SK-N-SH (cell line): ENCODE measurements around the gene SPTAN1. TPM values are rescaled to one million over a fixed set of nuclear protein-coding genes. Genes with fewer than 3 reads are reported as not detected.

Source experiments
- CTCF ChIA-PET: fragments of 300-600, 350-600 bp; formaldehyde crosslinking; extraction: SDS; loops from one replicate; lab custom pipeline; 2021; lab: Yijun Ruan, JAX
- POLR2A ChIA-PET: fragments of 350-600 bp; sonication (Branson Sonifier 250); formaldehyde crosslinking; extraction: SDS; loops from one replicate; lab custom pipeline; 2020; ENCODE audit warnings: antibody characterized with exemption, inconsistent platforms; lab: Yijun Ruan, JAX
- DNase-seq: peaks from one replicate; pipeline ENCODE4 v3.0.0; 2012
- H2AFZ ChIP-seq: fragments of 200-600 bp; sonication (generic); 2 replicates; pipeline ENCODE4 v1.8.1; 2016; ENCODE audit warnings: antibody characterized with exemption, mild to moderate bottlenecking, low read depth
- H3F3A ChIP-seq: fragments of 200-600 bp; sonication (generic); replicated peaks from 2 replicates; pipeline ENCODE3; 2016; ENCODE audit warnings: antibody characterized with exemption, mild to moderate bottlenecking; ENCODE audit not compliant: insufficient read depth
- H3K27ac ChIP-seq, 2 experiments: fragments of 200-500 bp in 1 of 2; fragments of 200-600 bp in 1 of 2; sonication (Bioruptor generic) in 1 of 2; sonication (generic), shearing (Covaris generic) in 1 of 2; 2 replicates each; pipeline versions ENCODE4 v1.5.1 to v1.6.1; 2014 to 2016; ENCODE audit warnings: low read depth in 2 of 2, inconsistent platforms in 1 of 2, low read length in 1 of 2, mild to moderate bottlenecking in 1 of 2, mixed read lengths in 1 of 2
- H3K27me3 ChIP-seq: fragments of 200-600 bp; sonication (generic), shearing (Covaris generic); 2 replicates; pipeline ENCODE4 v1.6.1; 2016; ENCODE audit warnings: mixed run types; ENCODE audit not compliant: insufficient read depth
- H3K36me3 ChIP-seq, 2 experiments: fragments of 200-500 bp in 1 of 2; fragments of 200-600 bp in 1 of 2; sonication (Bioruptor generic) in 1 of 2; sonication (generic) in 1 of 2; replicated peaks in 1 of 2; 2 replicates each; pipeline versions ENCODE3 to v1.5.1; 2014 to 2016; ENCODE audit warnings: low read length in 1 of 2, mild to moderate bottlenecking in 1 of 2; ENCODE audit not compliant: insufficient read depth in 2 of 2, control insufficient read depth in 1 of 2
- H3K4me1 ChIP-seq, 2 experiments: fragments of 200-500 bp in 1 of 2; fragments of 200-600 bp in 1 of 2; sonication (Bioruptor generic) in 1 of 2; sonication (generic), shearing (Covaris generic) in 1 of 2; 2 replicates each; pipeline versions ENCODE4 v1.5.1 to v1.6.1; 2014 to 2016; ENCODE audit warnings: low read depth in 1 of 2, low read length in 1 of 2, mixed run types in 1 of 2; ENCODE audit not compliant: insufficient read depth in 2 of 2, control insufficient read depth in 1 of 2
- H3K4me2 ChIP-seq: fragments of 200-600 bp; sonication (generic), shearing (Covaris generic); 2 replicates; pipeline ENCODE4 v1.6.1; 2017; ENCODE audit warnings: mixed run types
- H3K4me3 ChIP-seq, 2 experiments: fragments of 200-500 bp in 1 of 2; fragments of 200-600 bp in 1 of 2; sonication (Bioruptor generic) in 1 of 2; sonication (generic), shearing (Covaris generic) in 1 of 2; 2 replicates each; pipeline versions ENCODE4 v1.5.1 to v1.8.1; 2014 to 2016; ENCODE audit warnings: low read depth in 2 of 2, inconsistent platforms in 1 of 2, low read length in 1 of 2, mild to moderate bottlenecking in 1 of 2, mixed read lengths in 1 of 2, moderate library complexity in 1 of 2
- H3K79me2 ChIP-seq: fragments of 200-600 bp; sonication (generic); 2 replicates; pipeline ENCODE4 v1.8.1; 2017; ENCODE audit warnings: mild to moderate bottlenecking; ENCODE audit not compliant: insufficient read depth
- H3K9ac ChIP-seq: fragments of 200-600 bp; sonication (generic); 2 replicates; pipeline ENCODE4 v1.6.1; 2017; ENCODE audit warnings: mixed run types
- H3K9me2 ChIP-seq: fragments of 200-600 bp; sonication (generic); 2 replicates; pipeline ENCODE4 v1.6.1; 2017; ENCODE audit warnings: mixed run types
- H3K9me3 ChIP-seq: fragments of 200-600 bp; sonication (generic); 2 replicates; pipeline ENCODE4 v1.6.1; 2017; ENCODE audit warnings: mixed run types, mild to moderate bottlenecking, moderate library complexity
- H4K20me1 ChIP-seq: fragments of 200-600 bp; sonication (generic); 2 replicates; pipeline ENCODE4 v1.6.1; 2017; ENCODE audit warnings: mild to moderate bottlenecking, mixed run types; ENCODE audit not compliant: insufficient read depth
- CHD2 ChIP-seq: fragments of 150-350 bp; IDR thresholded peaks from 2 replicates; pipeline ENCODE4 v1.6.1; 2018; ENCODE audit warnings: low read length; ENCODE audit not compliant: partially characterized antibody
- ELF1 ChIP-seq: IDR thresholded peaks from 2 replicates; pipeline ENCODE4 v1.4.0; 2012
- EP300 ChIP-seq, 2 experiments: IDR thresholded peaks; 2 replicates each; pipeline versions ENCODE4 v1.4.0 to v1.6.1; 2012; ENCODE audit warnings: borderline replicate concordance in 1 of 2, low read depth in 1 of 2, low read length in 1 of 2
- FOSL2 ChIP-seq: IDR thresholded peaks from 2 replicates; pipeline ENCODE4 v1.4.0; 2012; ENCODE audit warnings: low read depth, mild to moderate bottlenecking, moderate library complexity, borderline replicate concordance
- GABPA ChIP-seq: IDR thresholded peaks from 2 replicates; pipeline ENCODE4 v1.4.0; 2012; ENCODE audit warnings: low read depth, mild to moderate bottlenecking
- JUND ChIP-seq: IDR thresholded peaks from 2 replicates; pipeline ENCODE4 v1.4.0; 2012
- RAD21 ChIP-seq: IDR thresholded peaks from 2 replicates; pipeline ENCODE4 v1.6.1; 2012; ENCODE audit warnings: mild to moderate bottlenecking, low read length
- SIN3A ChIP-seq: IDR thresholded peaks from 2 replicates; pipeline ENCODE4 v1.6.1; 2012; ENCODE audit warnings: low read depth, mild to moderate bottlenecking, low read length, moderate library complexity, borderline replicate concordance
- YY1 ChIP-seq: IDR thresholded peaks from 2 replicates; pipeline ENCODE4 v1.4.0; 2012; ENCODE audit warnings: low read depth, mild to moderate bottlenecking
- WGBS: methylation state at CpG from one replicate; pipeline ENCODE4 v1.1.6; 2017; ENCODE audit warnings: low lambda C conversion rate; 5-methylcytosine and 5-hydroxymethylcytosine counted together
- polyA plus RNA-seq, 3 experiments: library from polyadenylated mRNA; depleted of rRNA; stranded (reverse); fragments of >200 nt; gene quantifications; 2 replicates each; pipeline ENCODE4 v1.2.3, GENCODE V29; 2012
- TF ChIP-seq, protein P1 (sequence below): fragments of 150-350 bp; IDR thresholded peaks from 2 replicates; pipeline ENCODE4 v1.6.1; 2017; ENCODE audit warnings: antibody characterized with exemption, low read length, low read depth, borderline replicate concordance
- TF ChIP-seq, protein P2 (sequence below): IDR thresholded peaks from 2 replicates; pipeline ENCODE4 v1.4.0; 2012; ENCODE audit warnings: low read depth
- TF ChIP-seq, protein P3 (sequence below): IDR thresholded peaks from 2 replicates; pipeline ENCODE4 v1.4.0; 2012; ENCODE audit warnings: low read depth, borderline replicate concordance

SPTAN1 gene
- polyA plus RNA-seq, 1 of the 3 experiments (the other 2 are of a cell fraction) = 177 TPM

GRCh38 chr9:128603697-128604096 lies 51.3 kb downstream of the SPTAN1 start:
- no peaks in the 10 kb centered on the region for H3K9me3 ChIP-seq
- peaks cover 6% of the 10 kb centered on the region for H3F3A ChIP-seq
- no peak overlapping the region for H3K9ac ChIP-seq
- H3K36me3 ChIP-seq = peaks cover 71 to 83% of the 10 kb centered on the region in 2 experiments
- H3K4me3 ChIP-seq = no peak overlapping the region
- WGBS = 95% methylated on average over 7 of the region's 8 CpGs
- no peaks in the 10 kb centered on the region for H3K27me3 ChIP-seq
- H3K4me2 ChIP-seq = no peak overlapping the region
- no peak overlapping the region for H2AFZ ChIP-seq
- ChIA-PET POLR2A (interaction anchor here (0.6 kb wide), 1 partner anchor 19 kb away, joined by 6 read pairs; no protein-coding TSS in a partner anchor), CTCF (interaction anchor here (0.8 to 1.4 kb wide), 3 partner anchors 11 to 241 kb away, joined by 3 read pairs; no protein-coding TSS in a partner anchor)
- no peak overlapping the region for H3K27ac ChIP-seq
- no peak for DNase-seq
- no peaks in the 10 kb centered on the region for H4K20me1 ChIP-seq
- H3K9me2 ChIP-seq = no peaks in the 10 kb centered on the region
- no peaks in the 10 kb centered on the region for H3K4me1 ChIP-seq
- no peaks in the 10 kb centered on the region for H3K79me2 ChIP-seq
- TF ChIP-seq, protein P1, sequence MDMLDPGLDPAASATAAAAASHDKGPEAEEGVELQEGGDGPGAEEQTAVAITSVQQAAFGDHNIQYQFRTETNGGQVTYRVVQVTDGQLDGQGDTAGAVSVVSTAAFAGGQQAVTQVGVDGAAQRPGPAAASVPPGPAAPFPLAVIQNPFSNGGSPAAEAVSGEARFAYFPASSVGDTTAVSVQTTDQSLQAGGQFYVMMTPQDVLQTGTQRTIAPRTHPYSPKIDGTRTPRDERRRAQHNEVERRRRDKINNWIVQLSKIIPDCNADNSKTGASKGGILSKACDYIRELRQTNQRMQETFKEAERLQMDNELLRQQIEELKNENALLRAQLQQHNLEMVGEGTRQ = no peak
- TF ChIP-seq GABPA = no peak

- H3K27ac ChIP-seq = no peak overlapping the region
- H3K27me3 ChIP-seq = no peaks in the 10 kb centered on the region
- no peaks in the 10 kb centered on the region for H3K9me3 ChIP-seq
- no peaks in the 10 kb centered on the region for H3F3A ChIP-seq
- H3K79me2 ChIP-seq = no peaks in the 10 kb centered on the region
- no peak for DNase-seq
- H3K4me2 ChIP-seq = no peak overlapping the region
- 90% methylated on average over 12 of the region's 16 CpGs for WGBS
- H3K4me3 ChIP-seq = no peak overlapping the region
- H3K9ac ChIP-seq = no peak overlapping the region
- no peak for TF ChIP-seq ELF1
- no peak for TF ChIP-seq JUND
- TF ChIP-seq YY1 = no peak
- TF ChIP-seq, protein P2, sequence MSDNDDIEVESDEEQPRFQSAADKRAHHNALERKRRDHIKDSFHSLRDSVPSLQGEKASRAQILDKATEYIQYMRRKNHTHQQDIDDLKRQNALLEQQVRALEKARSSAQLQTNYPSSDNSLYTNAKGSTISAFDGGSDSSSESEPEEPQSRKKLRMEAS = no peak
- TF ChIP-seq, protein P1 = no peak
- H3K9me2 ChIP-seq = no peaks in the 10 kb centered on the region
- H4K20me1 ChIP-seq = no peaks in the 10 kb centered on the region
- CTCF ChIA-PET = no interaction called here
- peaks cover 82 to 85% of the 10 kb centered on the region in 2 experiments for H3K36me3 ChIP-seq
- H3K4me1 ChIP-seq = no peaks in the 10 kb centered on the region
- no peak overlapping the region for H2AFZ ChIP-seq
- POLR2A ChIA-PET = interaction anchor here (0.6 kb wide), 1 partner anchor 65 kb away, joined by 3 read pairs; no protein-coding TSS in a partner anchor
Measured at GRCh38 chr9:128607642-128608350, 55.4 kb downstream of the SPTAN1 start.

DNA sequence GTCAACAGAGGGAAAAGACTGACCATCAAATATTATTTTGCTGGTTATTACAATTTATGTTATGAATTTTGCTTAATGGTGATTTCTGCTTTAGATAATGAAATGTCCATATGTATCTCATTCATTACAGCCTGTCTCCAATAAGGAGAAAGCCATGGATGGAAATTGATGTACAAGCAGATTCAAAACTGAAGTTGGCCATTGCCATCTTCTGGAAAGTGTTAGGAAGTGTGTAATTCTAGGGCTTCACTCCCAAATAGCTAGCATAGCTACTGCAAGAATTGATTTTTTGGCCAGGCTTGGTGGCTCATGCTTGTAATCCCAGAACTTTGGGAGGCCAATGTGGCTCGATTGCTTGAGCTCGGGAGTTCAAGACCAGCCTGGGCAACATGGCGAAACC lies 58.5 kb downstream of the SPTAN1 start:
- Histone ChIP-seq H2AFZ (no peak overlapping the region), H4K20me1 (no peaks in the 10 kb centered on the region), H3K4me1 (no peaks in the 10 kb centered on the region), H3K4me3 (no peak overlapping the region), H3K9me2 (no peaks in the 10 kb centered on the region), H3K79me2 (no peaks in the 10 kb centered on the region), H3K27me3 (no peaks in the 10 kb centered on the region), H3K4me2 (no peak overlapping the region), H3K36me3 (peaks cover 82 to 88% of the 10 kb centered on the region in 2 experiments), H3K9me3 (no peaks in the 10 kb centered on the region), H3K9ac (no peak overlapping the region), H3K27ac (no peak overlapping the region), H3F3A (no peaks in the 10 kb centered on the region)
- no peak for DNase-seq
- ChIA-PET POLR2A (no interaction called here), CTCF (interaction anchor here (1.0 to 2.4 kb wide), 3 partner anchors 10 to 172 kb away, joined by 3 to 12 read pairs (median 4); no protein-coding TSS in a partner anchor)
- WGBS = 95% methylated on average over 3 of the region's 3 CpGs
- TF ChIP-seq FOSL2 = no peak
- peak; percentile 32; the same call in 1 of the 2 replicates for TF ChIP-seq RAD21
- no peak for TF ChIP-seq SIN3A
- TF ChIP-seq EP300 (IDR thresholded peaks at IDR 0.05; ENCODE audit: borderline replicate concordance in 1 of 2, low read depth in 1 of 2, low read length in 1 of 2) = no peak
- TF ChIP-seq, protein P3, sequence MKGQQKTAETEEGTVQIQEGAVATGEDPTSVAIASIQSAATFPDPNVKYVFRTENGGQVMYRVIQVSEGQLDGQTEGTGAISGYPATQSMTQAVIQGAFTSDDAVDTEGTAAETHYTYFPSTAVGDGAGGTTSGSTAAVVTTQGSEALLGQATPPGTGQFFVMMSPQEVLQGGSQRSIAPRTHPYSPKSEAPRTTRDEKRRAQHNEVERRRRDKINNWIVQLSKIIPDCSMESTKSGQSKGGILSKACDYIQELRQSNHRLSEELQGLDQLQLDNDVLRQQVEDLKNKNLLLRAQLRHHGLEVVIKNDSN = no peak
- TF ChIP-seq CHD2 = no peak
